AG10803 (cell line): ENCODE data around the gene CATSPERZ.
A peak's percentile ranks its signal among the peaks of the same experiment; 100 is the strongest.

Source experiments
- DNase-seq: peaks from one replicate; pipeline ENCODE4 v3.0.0; 2010; ENCODE audit warnings: low read depth
- H3K4me3 ChIP-seq: 2 replicates; pipeline ENCODE4 v1.5.1; 2011; ENCODE audit warnings: mild to moderate bottlenecking, low read length, control low read depth
- CTCF ChIP-seq: conservative IDR thresholded peaks from 2 replicates; pipeline ENCODE4 v1.5.1; 2011; ENCODE audit warnings: mild to moderate bottlenecking, low read length, control low read depth, inconsistent platforms

The CATSPERZ gene

GRCh38 chr11:64337538-64338249 lies 37.5 kb downstream of the CATSPERZ start:
- peak; percentile 39 for DNase-seq
- no peak for TF ChIP-seq CTCF
- H3K4me3 ChIP-seq: no peak overlapping the region

GRCh38 chr11:64338716-64339115 lies 38.6 kb downstream of the CATSPERZ start:
- TF ChIP-seq CTCF: no peak
- H3K4me3 ChIP-seq: no peak overlapping the region
- no peak for DNase-seq

GRCh38 chr11:64339286-64339685 lies 39.1 kb downstream of the CATSPERZ start:
- TF ChIP-seq CTCF: no peak
- no peak for DNase-seq
- H3K4me3 ChIP-seq: no peak overlapping the region

- DNase-seq: no peak
- no peak within 1 kb of the TSS for H3K4me3 ChIP-seq
- no peak for TF ChIP-seq CTCF
Measured at GRCh38 chr11:64339754-64340408, 39.7 kb downstream of the CATSPERZ start, which contains the start of gene CCDC88B. TSS of gene CCDC88B (plus strand) at chr11:64340204. CDS start at chr11:64340267, 63 bp downstream.

- H3K4me3 ChIP-seq: no peak overlapping the region
- 0 out of 2 replicates have a peak, but pooled peaks have one; percentile 4 for TF ChIP-seq CTCF
- DNase-seq: no peak
Measured at GRCh38 chr11:64340671-64341335, 40.6 kb downstream of the CATSPERZ start.

GRCh38 chr11:64341429-64341828 lies 41.3 kb downstream of the CATSPERZ start:
- no peak for TF ChIP-seq CTCF
- DNase-seq: no peak
- H3K4me3 ChIP-seq: no peak overlapping the region
